HG02943 (cell line): Measurements from ENCODE around the gene DNHD1.
"Not testable (repeated sequence)": the region's sequence is repeated elsewhere in the genome, so short reads cannot be mapped to it uniquely, and the experiment has no call there.

Experiments used
- ATAC-seq: cut with Tn5 transposase; IDR thresholded peaks from one replicate; pipeline ENCODE4 v1.9.1; 2021; ENCODE audit warnings: mild to moderate bottlenecking, low read depth, moderate library complexity; ENCODE audit not compliant: unreplicated experiment

Gene DNHD1

DNA sequence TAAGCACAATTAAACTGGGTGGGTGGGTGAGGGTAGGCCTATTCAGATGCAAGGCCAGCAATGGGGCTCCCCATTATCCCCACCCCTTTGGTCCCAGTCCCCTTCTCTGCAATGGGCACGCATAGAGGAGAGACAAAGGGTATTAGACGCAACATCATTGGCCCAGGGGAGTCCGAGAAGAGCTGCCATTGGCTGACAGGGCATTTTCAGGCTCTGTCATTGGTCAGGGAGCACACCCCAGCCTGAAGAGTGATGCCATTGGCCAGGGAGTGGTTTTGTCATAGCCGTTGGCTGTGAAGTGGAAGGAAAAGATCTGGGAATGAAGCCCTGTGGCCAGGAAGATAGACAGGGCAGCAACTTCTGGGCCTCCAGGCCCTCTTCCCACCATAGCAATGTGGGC, 20.5 kb upstream of the DNHD1 start:
- no peak for ATAC-seq

GRCh38 chr11:6480299-6480914, 16.7 kb upstream of the DNHD1 start:
- ATAC-seq: no peak

DNA sequence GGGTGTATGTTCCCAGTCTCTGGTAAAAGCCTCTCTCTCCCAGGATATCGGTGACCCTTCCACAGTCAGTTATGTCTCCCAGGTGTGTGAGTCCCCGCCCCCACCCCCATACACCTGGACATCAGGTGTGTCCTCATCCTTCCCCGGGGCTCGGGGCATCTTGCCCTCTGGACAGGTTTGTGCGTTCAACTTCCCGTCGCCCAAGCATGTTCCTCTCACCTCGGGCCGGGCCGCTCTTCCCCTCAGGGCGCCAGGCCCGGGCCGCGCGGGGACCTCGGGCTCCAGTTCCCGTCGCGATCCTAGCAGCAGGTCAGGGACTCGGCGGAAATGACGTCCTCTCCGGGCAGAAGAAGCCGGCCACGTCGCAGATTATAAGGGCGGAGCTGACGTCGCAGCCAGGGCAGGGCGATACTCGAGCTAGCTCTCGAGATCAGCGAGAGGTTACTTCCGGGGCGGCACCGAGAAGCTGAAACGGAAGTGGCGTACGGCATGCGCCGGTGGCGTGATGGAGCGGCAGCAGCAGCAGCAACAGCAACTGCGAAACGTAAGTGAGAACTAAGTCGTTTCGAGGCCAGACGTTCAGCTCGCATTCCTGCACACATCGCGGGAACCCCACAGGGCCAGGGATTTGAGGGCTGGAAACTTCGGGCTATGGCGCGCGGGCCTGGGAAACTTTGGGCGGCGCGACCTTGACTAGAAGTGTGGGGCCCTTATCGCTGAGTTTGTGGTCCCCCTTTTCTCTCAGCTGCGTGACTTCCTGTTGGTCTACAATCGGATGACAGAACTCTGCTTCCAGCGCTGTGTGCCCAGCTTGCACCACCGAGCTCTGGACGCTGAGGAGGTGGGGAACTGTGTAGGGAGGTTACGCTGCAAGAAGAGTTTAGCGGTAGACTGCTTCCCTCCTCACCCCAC, 15.8 kb upstream of the DNHD1 start, which contains the start of the genes ARFIP2 and TIMM10B:
Gene ARFIP2 (minus strand): TSS at position 320 of the 912 bp plus-strand sequence. CDS start 910 bp downstream, outside the sequence.
Gene TIMM10B (plus strand): TSS at position 490 of the 912 bp plus-strand sequence. CDS start 16 bp downstream, at position 506.
- peak; percentile 99 for ATAC-seq

DNA sequence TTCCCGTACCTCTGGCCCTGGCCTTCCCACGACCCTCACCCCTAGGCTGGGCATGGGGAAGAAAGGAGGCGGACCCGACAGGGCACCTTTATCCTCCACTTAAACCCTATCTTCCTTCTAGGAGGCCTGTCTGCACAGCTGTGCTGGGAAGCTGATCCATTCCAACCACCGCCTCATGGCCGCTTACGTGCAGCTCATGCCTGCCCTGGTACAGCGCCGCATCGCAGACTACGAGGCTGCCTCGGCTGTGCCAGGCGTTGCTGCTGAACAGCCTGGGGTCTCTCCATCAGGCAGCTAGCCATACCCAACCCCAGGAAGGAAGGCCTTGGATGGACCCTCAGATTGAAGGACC, 15.2 kb upstream of the DNHD1 start:
- no peak for ATAC-seq

DNA sequence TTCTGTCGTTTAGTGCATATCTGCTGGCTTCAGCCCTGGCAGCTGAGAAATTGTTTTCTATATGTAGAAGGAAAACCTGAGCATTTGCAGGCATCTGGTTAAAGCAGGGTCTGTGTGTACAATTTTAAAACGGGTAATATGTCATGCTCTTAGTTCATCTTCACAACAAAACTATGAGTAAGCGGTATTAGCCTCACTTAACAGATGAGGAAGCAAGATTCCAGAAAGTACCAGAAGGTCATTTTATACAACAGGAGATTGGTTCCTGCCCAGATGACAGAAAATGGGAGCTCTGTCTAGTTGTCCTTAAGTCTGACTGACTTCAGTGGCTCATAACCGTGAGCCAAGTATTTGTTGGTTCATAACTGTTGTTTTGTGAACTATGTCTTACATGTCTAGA, 14.6 kb upstream of the DNHD1 start:
- no peak for ATAC-seq

DNA sequence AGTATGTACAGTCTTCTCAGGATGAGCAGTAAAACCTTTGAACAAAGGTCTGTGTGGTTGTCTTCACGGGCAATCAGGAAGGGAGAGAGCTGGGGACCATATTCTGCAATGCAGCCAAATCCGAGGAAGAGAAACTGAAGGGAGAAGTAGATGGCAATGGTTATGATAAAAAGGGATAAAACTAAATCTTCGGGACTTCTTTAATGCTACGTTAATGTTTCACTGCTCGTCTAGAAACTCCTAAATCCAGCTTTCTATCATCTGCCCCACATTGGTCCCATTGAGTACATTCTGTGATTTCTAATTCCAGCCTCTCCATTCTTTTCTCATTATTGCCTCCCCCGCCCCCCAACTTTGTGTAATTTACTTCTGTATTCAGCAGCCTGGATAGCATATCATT, 14.1 kb upstream of the DNHD1 start:
- no peak for ATAC-seq

- ATAC-seq: no peak
Measured at GRCh38 chr11:6485661-6486060, 11.4 kb upstream of the DNHD1 start.

DNA sequence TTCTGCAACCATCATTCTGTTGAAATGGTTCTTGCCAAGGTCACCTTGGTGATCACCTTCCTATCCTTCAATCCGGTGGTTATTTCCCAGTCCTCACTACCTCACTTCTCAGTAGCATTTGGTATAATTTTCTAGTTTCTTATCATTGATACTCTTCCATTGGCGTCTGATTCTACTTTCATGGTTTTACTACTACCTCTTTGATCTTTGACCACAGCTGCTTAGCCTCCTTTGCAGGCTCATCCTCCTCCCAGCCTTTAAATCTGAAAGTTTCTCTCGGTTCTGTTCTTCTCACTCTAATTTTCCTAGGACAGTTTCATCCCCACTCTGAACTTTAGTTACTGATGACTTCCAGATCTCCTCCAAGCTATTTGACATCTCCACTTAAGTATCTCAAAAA, 10.8 kb upstream of the DNHD1 start:
- ATAC-seq: no peak

DNA sequence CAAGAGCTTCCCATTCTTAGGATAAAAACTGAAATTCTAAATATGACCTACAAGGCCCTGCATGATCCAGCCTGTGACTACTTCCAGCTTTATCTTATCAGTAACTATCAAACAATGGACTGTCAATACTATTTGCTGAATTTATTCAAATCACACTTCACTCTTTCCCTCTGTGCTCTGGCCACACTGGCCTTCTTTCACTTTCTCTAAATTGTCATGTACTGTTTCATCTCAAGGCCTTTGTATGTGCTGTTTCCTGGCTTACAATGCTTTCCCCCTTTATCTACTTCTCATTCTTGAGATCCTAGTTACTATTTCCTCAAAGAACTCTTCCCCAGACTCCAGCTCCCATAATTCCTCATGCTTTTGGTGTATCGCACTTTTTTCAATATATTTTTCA, 10.1 kb upstream of the DNHD1 start:
- no peak for ATAC-seq

- ATAC-seq: no peak
Measured at GRCh38 chr11:6488342-6488741, 8.7 kb upstream of the DNHD1 start.

GRCh38 chr11:6488821-6489220, 8.3 kb upstream of the DNHD1 start:
- no peak for ATAC-seq

GRCh38 chr11:6489306-6489705, 7.8 kb upstream of the DNHD1 start:
- no peak for ATAC-seq

- ATAC-seq: no peak
Measured at GRCh38 chr11:6498121-6498520, 1.0 kb downstream of the DNHD1 start.

DNA sequence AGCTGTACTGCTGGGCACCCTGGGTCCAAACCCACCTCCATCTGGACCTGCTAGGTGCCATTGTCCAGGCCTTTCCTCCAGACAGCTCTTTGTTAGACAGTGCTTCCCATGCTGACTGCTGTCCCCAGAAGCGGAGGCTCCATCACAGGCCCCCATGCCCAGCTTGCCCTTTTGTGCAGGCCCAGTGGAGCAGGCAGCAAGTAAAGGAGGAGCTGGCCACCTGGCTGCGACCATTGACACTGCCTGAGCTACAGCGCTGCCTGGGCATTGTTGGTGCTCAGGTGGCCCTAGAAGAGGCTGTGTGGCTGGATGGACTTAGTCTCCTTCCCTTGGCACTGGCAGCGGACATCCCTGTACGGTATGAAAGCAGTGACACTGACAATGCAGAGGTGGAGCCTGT, 1.5 kb downstream of the DNHD1 start:
- ATAC-seq: no peak

DNA sequence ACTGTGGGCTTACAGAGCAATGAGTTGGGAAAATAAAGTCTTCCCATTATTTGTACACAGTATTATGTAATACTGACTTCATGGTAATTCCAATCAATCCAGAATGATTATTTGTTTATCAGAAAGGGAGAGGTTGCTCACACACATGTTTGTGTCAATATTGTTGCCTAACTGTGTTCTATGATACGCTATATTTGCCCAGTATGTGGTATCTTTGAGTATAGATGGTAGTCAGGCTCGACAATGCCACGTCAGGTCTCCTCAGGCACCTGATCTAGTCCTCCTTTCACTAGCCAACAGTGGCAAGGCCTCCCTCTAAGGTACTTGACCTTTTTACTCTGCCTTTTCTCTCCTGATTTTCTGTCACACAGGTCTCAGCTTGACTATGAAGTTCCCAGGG, 5.3 kb downstream of the DNHD1 start:
- ATAC-seq: no peak

DNA sequence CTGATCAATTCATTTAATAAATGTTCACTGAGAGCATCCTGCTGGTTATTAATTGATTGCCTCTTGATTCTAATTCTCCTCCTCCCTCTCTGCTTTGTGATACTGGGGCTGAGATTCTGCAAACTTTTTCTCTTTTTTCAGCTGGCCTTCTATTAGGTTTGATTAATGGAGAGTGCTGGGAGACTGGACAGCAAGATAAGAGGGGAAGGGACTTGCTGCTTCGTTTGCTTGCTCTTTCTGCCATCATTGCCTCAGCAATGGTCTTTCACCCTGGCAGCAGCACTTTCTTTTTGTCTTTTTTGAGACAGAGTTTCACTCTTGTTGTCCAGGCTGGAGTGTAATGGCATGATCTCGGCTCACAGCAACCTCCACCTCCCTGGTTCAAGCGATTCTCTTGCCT, 7.1 kb downstream of the DNHD1 start:
- no peak for ATAC-seq

DNA sequence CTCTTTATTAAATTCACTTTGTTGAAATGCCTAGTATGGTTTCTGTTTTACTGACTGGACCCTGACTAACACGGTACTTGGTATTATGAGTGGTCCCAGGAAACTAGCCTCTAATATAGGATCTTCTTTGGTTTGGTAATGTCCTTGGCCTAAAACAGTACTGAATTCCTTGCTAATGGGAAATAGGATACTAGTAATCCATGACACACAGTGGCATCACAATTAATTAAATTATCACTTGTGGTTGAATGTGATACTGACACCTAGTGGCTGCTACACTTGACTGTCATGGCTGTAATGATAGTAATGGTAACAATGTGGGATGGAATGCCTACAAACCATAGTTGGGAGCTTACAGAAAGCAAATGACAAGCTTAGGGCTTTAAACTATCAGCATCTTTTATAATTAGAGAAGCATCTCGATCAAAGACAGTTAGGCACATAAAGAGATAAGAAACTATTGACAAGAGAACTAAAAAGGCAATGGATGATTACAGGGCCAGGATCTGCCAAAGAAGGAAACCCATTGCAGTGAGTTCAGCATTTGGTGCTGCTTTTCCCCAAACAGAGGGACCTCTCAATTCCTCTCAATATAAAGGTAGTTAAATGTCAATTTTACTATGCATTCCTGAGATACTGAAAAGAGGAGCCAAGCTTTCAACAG, 8.6 kb downstream of the DNHD1 start:
- no peak for ATAC-seq

DNA sequence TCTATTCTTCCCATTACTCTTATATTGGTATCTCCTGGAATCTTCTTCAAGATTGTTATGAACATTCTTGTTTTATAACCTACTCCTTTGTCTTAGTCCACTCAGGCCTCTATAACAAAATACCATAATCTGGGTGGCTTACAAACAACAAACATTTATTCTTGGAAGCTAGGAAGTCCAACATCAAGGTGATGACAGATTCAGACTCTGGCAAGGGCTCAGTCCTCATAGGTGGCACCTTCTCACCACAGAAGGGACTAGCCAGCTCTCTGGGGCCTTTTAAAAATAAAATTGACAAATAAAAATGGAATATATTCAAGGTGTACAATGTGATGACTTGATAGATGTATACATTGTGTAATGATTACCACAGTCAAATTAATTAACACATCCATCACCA, 19.8 kb downstream of the DNHD1 start:
- ATAC-seq: no peak

DNA sequence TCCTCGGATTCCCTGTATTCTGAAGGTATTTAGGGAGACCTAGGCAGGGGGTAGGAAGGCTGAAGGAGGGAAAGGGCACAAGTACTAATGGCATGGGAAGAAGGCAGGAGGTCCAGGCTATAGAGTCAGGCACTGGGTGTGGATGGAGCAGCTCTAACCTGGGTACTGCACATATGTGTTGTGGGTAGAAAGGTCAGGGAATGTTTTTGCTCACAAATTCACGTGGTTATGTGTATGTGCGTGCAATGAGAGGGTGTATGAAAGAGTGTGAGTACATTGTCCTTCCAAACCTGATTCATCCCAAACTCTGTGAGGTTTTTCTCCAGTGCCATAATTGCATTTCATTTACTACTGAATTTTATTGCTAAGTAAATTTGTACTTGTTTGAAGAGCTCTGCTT, 23.2 kb downstream of the DNHD1 start:
- no peak for ATAC-seq

- not testable (repeated sequence) for ATAC-seq
Measured at GRCh38 chr11:6521946-6522345, 24.9 kb downstream of the DNHD1 start.

GRCh38 chr11:6523253-6523652, 26.2 kb downstream of the DNHD1 start:
- no peak for ATAC-seq
